ENCODE data around the gene SKAP2.

DNA sequence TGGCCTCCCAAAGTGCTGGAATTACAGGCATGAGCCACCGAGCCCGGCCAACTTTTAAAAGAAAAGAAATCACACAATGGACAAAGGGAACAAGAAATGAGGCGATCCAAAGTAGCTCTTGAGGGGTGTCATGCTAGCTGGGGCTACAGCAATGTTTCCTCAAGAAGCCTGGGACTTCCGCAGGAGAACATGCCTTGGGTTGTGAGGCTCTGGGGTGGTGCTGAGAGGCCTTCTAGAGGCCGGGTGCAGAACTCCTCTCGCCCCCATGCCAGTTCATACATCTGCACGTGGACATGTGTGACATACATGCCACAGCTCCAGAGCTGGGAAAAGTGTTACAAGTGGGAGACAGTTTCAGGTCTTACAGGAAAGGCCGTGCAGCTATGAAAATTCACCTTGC lies 238.2 kb downstream of the SKAP2 start:
- TF ChIP-seq, protein P1, sequence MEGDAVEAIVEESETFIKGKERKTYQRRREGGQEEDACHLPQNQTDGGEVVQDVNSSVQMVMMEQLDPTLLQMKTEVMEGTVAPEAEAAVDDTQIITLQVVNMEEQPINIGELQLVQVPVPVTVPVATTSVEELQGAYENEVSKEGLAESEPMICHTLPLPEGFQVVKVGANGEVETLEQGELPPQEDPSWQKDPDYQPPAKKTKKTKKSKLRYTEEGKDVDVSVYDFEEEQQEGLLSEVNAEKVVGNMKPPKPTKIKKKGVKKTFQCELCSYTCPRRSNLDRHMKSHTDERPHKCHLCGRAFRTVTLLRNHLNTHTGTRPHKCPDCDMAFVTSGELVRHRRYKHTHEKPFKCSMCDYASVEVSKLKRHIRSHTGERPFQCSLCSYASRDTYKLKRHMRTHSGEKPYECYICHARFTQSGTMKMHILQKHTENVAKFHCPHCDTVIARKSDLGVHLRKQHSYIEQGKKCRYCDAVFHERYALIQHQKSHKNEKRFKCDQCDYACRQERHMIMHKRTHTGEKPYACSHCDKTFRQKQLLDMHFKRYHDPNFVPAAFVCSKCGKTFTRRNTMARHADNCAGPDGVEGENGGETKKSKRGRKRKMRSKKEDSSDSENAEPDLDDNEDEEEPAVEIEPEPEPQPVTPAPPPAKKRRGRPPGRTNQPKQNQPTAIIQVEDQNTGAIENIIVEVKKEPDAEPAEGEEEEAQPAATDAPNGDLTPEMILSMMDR (IDR thresholded peaks at IDR 0.05 in 2 of 3, conservative IDR thresholded peaks at IDR 0.05 in 1 of 3; ENCODE audit: borderline replicate concordance in 1 of 3, insufficient read depth in 1 of 3, low read depth in 2 of 3, low read length in 2 of 3): no peak
- TF ChIP-seq EZH2phosphoT487 (IDR thresholded peaks at IDR 0.05; ENCODE audit: borderline replicate concordance) (no peak), JUND (IDR thresholded peaks at IDR 0.05) (no peak), YY1 (IDR thresholded peaks at IDR 0.05; ENCODE audit: extremely low read depth, insufficient replicate concordance, low read depth, low read length) (no peak), ZFX (IDR thresholded peaks at IDR 0.05) (no peak), CEBPB (IDR thresholded peaks at IDR 0.05; ENCODE audit: low read depth) (no peak), POLR2A (IDR thresholded peaks at IDR 0.05; ENCODE audit: borderline replicate concordance, extremely low read depth, insufficient read depth, insufficient read length) (no peak), POLR2AphosphoS5 (IDR thresholded peaks at IDR 0.05; ENCODE audit: low read depth, low read length) (no peak)
- TF ChIP-seq, protein P2, sequence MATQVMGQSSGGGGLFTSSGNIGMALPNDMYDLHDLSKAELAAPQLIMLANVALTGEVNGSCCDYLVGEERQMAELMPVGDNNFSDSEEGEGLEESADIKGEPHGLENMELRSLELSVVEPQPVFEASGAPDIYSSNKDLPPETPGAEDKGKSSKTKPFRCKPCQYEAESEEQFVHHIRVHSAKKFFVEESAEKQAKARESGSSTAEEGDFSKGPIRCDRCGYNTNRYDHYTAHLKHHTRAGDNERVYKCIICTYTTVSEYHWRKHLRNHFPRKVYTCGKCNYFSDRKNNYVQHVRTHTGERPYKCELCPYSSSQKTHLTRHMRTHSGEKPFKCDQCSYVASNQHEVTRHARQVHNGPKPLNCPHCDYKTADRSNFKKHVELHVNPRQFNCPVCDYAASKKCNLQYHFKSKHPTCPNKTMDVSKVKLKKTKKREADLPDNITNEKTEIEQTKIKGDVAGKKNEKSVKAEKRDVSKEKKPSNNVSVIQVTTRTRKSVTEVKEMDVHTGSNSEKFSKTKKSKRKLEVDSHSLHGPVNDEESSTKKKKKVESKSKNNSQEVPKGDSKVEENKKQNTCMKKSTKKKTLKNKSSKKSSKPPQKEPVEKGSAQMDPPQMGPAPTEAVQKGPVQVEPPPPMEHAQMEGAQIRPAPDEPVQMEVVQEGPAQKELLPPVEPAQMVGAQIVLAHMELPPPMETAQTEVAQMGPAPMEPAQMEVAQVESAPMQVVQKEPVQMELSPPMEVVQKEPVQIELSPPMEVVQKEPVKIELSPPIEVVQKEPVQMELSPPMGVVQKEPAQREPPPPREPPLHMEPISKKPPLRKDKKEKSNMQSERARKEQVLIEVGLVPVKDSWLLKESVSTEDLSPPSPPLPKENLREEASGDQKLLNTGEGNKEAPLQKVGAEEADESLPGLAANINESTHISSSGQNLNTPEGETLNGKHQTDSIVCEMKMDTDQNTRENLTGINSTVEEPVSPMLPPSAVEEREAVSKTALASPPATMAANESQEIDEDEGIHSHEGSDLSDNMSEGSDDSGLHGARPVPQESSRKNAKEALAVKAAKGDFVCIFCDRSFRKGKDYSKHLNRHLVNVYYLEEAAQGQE (IDR thresholded peaks at IDR 0.05; ENCODE audit: low read depth): no peak
